Stomach (tissue), 9 donors: ENCODE results near the gene NUP160. TPM values are rescaled to one million over a fixed set of nuclear protein-coding genes. Genes with fewer than 3 reads are reported as not detected.
"Not testable (repeated sequence)": the region's sequence is repeated elsewhere in the genome, so short reads cannot be mapped to it uniquely, and the experiment has no call there.

Experiments used
- DNase-seq, 2 donors: peaks; one replicate each; pipeline versions ENCODE4 v3.0.0 to v3.0.0-alpha.2; 2013 to 2019
- H3K27ac ChIP-seq, 5 donors: fragments of 200-600 bp in 4 of 5; sonication (generic) in 4 of 5; one replicate each; pipeline ENCODE4 v1.5.1; 2013 to 2019; ENCODE audit warnings: mild to moderate bottlenecking in 1 of 5, moderate library complexity in 1 of 5
- H3K27me3 ChIP-seq, 3 donors: fragments of 200-600 bp; sonication (generic); one replicate each; pipeline ENCODE4 v1.5.1; 2017 to 2019; ENCODE audit warnings: mixed run types in 1 of 3
- H3K36me3 ChIP-seq, 4 donors: fragments of 200-600 bp; sonication (generic); 1 replicate in 3 of 4; 2 replicates in 1 of 4; pipeline ENCODE4 v1.5.1; 2016 to 2019
- H3K4me1 ChIP-seq, 4 donors: fragments of 200-600 bp; sonication (generic); one replicate each; pipeline ENCODE4 v1.5.1; 2016 to 2019
- H3K4me3 ChIP-seq, 4 donors: fragments of 200-600 bp; sonication (generic) in 3 of 4; one replicate each; pipeline ENCODE4 v1.5.1; 2016 to 2019; ENCODE audit warnings: mild to moderate bottlenecking in 1 of 4
- H3K9me3 ChIP-seq, 4 donors: fragments of 200-600 bp; sonication (generic); one replicate each; pipeline ENCODE4 v1.5.1; 2016 to 2019
- EP300 ChIP-seq: sonication (generic); formaldehyde crosslinking; IDR thresholded peaks from one replicate; pipeline ENCODE4 v1.6.1; 2017; ENCODE audit warnings: antibody characterized with exemption
- POLR2A ChIP-seq, 4 donors: fragments of 450-650 bp; IDR thresholded peaks; one replicate each; pipeline ENCODE4 v1.6.1; 2016; ENCODE audit warnings: antibody characterized with exemption in 4 of 4, control low read depth in 2 of 4, mild to moderate bottlenecking in 1 of 4, moderate library complexity in 1 of 4
- POLR2AphosphoS5 ChIP-seq, 3 donors: sonication (generic); formaldehyde crosslinking; IDR thresholded peaks; one replicate each; pipeline ENCODE4 v1.6.1; 2016; ENCODE audit warnings: antibody characterized with exemption in 3 of 3
- WGBS, 5 donors: extraction: QIAGEN DNeasy Blood & Tissue Kit in 3 of 5; methylation state at CpG; one replicate each; pipeline versions ENCODE4 v1.1.5 to v1.1.7; 2013 to 2018; 5-methylcytosine and 5-hydroxymethylcytosine counted together
- intact Hi-C: fragments of 100-400 bp; cut with DNase I; formaldehyde crosslinking; loops from one replicate; pipeline ENCODE4 v1.15.1; 2023; ENCODE audit warnings: low total_unique reads
- polyA plus RNA-seq, 3 donors: library from polyadenylated mRNA; stranded (reverse); fragments of 200-250 nt; gene quantifications; one replicate each; pipeline ENCODE4 v1.2.3, GENCODE V29; 2013
- total RNA-seq, 5 donors: library from RNA; depleted of rRNA; stranded (reverse); fragments of >200 nt; gene quantifications; one replicate each; pipeline versions ENCODE4 v1.1.0 to v1.2.3, GENCODE V29; 2014 to 2016
- TF ChIP-seq, protein P1 (sequence below), 7 experiments: fragments of 450-650 bp in 4 of 7; fragments of 200-600 bp in 3 of 7; sonication (generic) in 3 of 7; IDR thresholded peaks; one replicate each; pipeline ENCODE4 v1.5.1; 2016 to 2019; ENCODE audit warnings: antibody characterized with exemption in 7 of 7, control low read depth in 2 of 7, mild to moderate bottlenecking in 1 of 7
- donor health status: healthy with polysubstance abuse.
- donor health status: Bipolar disorder and iron deficiency.
- donor health status: healthy.

Gene NUP160
- total and polyA plus RNA-seq, 8 donors: 7.9 to 77.5 (median 12.0) TPM

DNA sequence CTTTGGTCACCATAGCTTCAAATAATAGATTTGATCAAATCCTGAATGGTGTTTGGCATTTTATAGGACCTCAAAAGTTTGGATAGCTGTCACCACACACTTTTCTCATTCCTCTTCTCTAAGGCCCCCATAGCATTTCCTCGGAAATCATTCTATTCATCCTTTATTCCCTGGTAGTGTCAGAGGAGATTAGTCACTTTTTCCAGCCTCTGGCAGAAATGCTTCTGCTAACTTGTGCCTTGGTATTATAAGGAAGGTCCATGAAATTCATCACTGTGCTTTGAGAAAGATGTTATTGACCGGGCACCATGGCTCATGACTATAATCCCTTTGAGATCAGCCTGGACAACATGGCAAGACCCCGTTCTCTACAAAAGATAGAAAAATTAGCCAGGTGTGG is 19.7 kb upstream of the NUP160 start:
- H3K9me3 ChIP-seq: no peaks in the 10 kb centered on the region
- peaks cover 0 to 31% (median 3%) of the 10 kb centered on the region in 4 donors for H3K4me1 ChIP-seq
- no peaks in the 10 kb centered on the region for H3K27me3 ChIP-seq
- no peak overlapping the region for H3K4me3 ChIP-seq
- intact Hi-C loops: no loop called here
- H3K36me3 ChIP-seq: no peaks in the 10 kb centered on the region
- 89 to 96% (median 91%) methylated on average over 3 of the region's 3 CpGs for WGBS, 5 donors
- DNase-seq: no peak
- no peak overlapping the region for H3K27ac ChIP-seq
- no peak for TF ChIP-seq POLR2A (IDR thresholded peaks at IDR 0.05)
- TF ChIP-seq EP300: no peak
- TF ChIP-seq, protein P1, sequence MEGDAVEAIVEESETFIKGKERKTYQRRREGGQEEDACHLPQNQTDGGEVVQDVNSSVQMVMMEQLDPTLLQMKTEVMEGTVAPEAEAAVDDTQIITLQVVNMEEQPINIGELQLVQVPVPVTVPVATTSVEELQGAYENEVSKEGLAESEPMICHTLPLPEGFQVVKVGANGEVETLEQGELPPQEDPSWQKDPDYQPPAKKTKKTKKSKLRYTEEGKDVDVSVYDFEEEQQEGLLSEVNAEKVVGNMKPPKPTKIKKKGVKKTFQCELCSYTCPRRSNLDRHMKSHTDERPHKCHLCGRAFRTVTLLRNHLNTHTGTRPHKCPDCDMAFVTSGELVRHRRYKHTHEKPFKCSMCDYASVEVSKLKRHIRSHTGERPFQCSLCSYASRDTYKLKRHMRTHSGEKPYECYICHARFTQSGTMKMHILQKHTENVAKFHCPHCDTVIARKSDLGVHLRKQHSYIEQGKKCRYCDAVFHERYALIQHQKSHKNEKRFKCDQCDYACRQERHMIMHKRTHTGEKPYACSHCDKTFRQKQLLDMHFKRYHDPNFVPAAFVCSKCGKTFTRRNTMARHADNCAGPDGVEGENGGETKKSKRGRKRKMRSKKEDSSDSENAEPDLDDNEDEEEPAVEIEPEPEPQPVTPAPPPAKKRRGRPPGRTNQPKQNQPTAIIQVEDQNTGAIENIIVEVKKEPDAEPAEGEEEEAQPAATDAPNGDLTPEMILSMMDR (IDR thresholded peaks at IDR 0.05): no peak
- no peak for TF ChIP-seq POLR2AphosphoS5 (IDR thresholded peaks at IDR 0.05)

DNA sequence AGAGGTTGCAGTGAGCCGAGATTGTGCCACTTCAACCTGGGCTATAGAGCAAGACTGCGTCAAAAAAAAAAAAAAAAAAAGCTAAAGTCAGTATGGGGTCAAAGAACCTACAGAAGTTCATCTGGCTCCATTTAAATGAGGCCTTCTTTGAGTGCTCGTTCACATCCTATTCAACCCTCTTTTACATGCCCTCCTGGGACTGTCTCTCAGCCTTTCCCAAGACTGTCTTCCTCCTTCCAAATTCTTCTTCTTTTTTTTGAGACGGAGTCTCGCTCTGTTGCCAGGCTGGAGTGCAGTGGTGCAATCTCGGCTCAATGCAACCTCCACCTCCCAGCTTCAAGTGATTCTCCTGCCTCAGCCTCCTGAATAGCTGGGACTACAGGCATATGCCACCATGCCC is 18.7 kb upstream of the NUP160 start:
- WGBS, 5 donors: 77 to 92% (median 86%) methylated on average over 6 of the region's 6 CpGs
- intact Hi-C loops: not testable (repeated sequence)

DNA sequence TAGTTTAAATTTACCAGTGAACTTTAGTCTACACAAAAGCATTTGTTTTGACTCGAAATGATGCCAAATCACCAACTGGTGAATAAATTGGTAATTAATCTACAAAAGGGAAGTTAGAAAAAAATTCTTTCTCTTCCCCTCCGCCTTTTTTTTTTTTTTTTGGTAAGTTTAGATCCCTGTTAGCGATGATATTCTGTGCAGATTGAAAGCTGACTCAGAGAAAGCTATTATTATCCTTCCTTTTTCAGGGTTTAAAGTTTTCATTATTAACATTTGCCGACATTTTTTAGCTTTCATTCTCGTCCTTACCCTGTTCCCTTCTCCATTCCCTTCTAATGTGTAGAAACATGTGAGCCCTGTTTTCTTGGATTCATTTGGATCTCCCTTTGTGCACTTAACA is 16.8 kb upstream of the NUP160 start:
- H3K36me3 ChIP-seq: no peaks in the 10 kb centered on the region
- peak overlapping the region in 2 of 5 donors; percentile 42 to 49 for H3K27ac ChIP-seq
- H3K9me3 ChIP-seq: no peaks in the 10 kb centered on the region
- peaks cover 0 to 26% (median 5%) of the 10 kb centered on the region in 4 donors for H3K4me1 ChIP-seq
- H3K4me3 ChIP-seq: no peak overlapping the region
- DNase-seq: no peak
- no peak for TF ChIP-seq EP300
- intact Hi-C loops: no loop called here
- no peaks in the 10 kb centered on the region for H3K27me3 ChIP-seq
- WGBS, 5 donors: 38 to 70% (median 55%) methylated on average over 5 of the region's 5 CpGs

More for the DNA sequence above, 18.7 kb upstream of the NUP160 start:
- peaks cover 0 to 34% (median 4%) of the 10 kb centered on the region in 4 donors for H3K4me1 ChIP-seq
- not testable (repeated sequence) for H3K9me3 ChIP-seq, DNase-seq, H3K27ac ChIP-seq, H3K4me3 ChIP-seq, H3K27me3 ChIP-seq, H3K36me3 ChIP-seq

- DNase-seq: no peak
- H3K27me3 ChIP-seq: no peaks in the 10 kb centered on the region
- intact Hi-C loops: no loop called here
- peaks cover 0 to 17% (median 5%) of the 10 kb centered on the region in 4 donors for H3K4me1 ChIP-seq
- H3K4me3 ChIP-seq: no peak overlapping the region
- H3K9me3 ChIP-seq: no peaks in the 10 kb centered on the region
- 85 to 91% (median 89%) methylated on average over 4 of the region's 4 CpGs for WGBS, 5 donors
- no peak for TF ChIP-seq EP300
- TF ChIP-seq, protein P1 (IDR thresholded peaks at IDR 0.05): no peak
- TF ChIP-seq POLR2A (IDR thresholded peaks at IDR 0.05): no peak
- TF ChIP-seq POLR2AphosphoS5 (IDR thresholded peaks at IDR 0.05): no peak
- H3K36me3 ChIP-seq: no peaks in the 10 kb centered on the region
- peak overlapping the region in 2 of 5 donors; percentile 7 to 42 for H3K27ac ChIP-seq
Observed at GRCh38 chr11:47863898-47864430, 15.8 kb upstream of the NUP160 start.

DNA sequence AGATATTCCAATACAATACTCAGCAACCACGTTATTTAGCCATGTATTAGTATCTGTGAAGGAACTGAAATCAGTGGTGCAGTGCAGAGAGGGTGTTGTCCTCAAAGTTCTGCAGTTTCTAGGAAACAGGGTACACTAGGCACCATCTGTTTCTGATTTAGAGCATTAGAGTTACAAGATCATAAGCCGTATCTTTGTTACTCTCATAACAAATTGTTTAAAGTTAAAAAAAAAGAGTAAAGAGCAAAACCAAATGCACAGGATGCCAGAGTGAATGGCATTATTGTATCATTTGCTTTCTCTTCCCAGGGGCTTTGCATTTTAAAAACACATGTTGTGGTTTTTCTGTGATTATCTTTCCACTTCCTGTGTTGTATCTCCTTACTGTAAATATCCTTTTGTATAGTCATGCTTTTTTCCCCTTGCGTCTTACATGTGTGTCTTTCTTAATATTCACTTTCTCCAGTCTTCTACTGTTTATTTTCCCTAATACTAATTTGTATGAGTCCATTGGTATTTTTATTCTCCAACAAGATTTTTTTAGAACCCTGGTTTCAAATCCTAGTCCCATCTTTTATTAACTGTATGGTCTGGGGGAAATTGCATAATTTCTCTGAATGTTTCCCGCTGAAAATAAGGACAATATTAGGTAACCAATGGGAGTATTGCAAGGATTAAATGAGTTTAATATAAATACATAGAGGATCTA is 15.2 kb upstream of the NUP160 start:
- H3K27me3 ChIP-seq: no peaks in the 10 kb centered on the region
- intact Hi-C loops: no loop called here

GRCh38 chr11:47861728-47862127 is 13.6 kb upstream of the NUP160 start:
- Histone ChIP-seq H3K27ac (no peak overlapping the region), H3K27me3 (no peaks in the 10 kb centered on the region), H3K36me3 (no peaks in the 10 kb centered on the region), H3K4me3 (no peak overlapping the region), H3K9me3 (no peaks in the 10 kb centered on the region), H3K4me1 (peaks cover 4 to 25% (median 11%) of the 10 kb centered on the region in 4 donors)
- intact Hi-C loops: no loop called here
- DNase-seq: peak in 1 of 2 donors; percentile 39
- no peak for TF ChIP-seq EP300
- TF ChIP-seq, protein P1 (IDR thresholded peaks at IDR 0.05): no peak
- no peak for TF ChIP-seq POLR2A (IDR thresholded peaks at IDR 0.05)
- no peak for TF ChIP-seq POLR2AphosphoS5 (IDR thresholded peaks at IDR 0.05)
- WGBS, 5 donors: 26 to 60% (median 36%) methylated on average over 4 of the region's 4 CpGs

More for the DNA sequence above, 15.2 kb upstream of the NUP160 start:
- H3K9me3 ChIP-seq: no peaks in the 10 kb centered on the region
- H3K4me3 ChIP-seq: no peak overlapping the region
- TF ChIP-seq POLR2AphosphoS5 (IDR thresholded peaks at IDR 0.05): no peak
- 51 to 56% (median 55%) methylated on average over 4 of the region's 4 CpGs for WGBS, 5 donors
- DNase-seq: peak in 1 of 2 donors; percentile 69
- no peaks in the 10 kb centered on the region for H3K36me3 ChIP-seq
- H3K4me1 ChIP-seq: peaks cover under 1 to 16% (median 6%) of the 10 kb centered on the region in 4 donors
- H3K27ac ChIP-seq: peak overlapping the region in 2 of 5 donors; percentile 4 to 7
